GM19023 (cell line): ENCODE data around the gene SOCS2.
"Not testable (repeated sequence)": the region's sequence is repeated elsewhere in the genome, so short reads cannot be mapped to it uniquely, and the experiment has no call there.

Experiments used
- ATAC-seq: cut with Tn5 transposase; IDR thresholded peaks from one replicate; pipeline ENCODE4 v1.9.1; 2021; ENCODE audit warnings: mild to moderate bottlenecking, moderate library complexity; ENCODE audit not compliant: unreplicated experiment

Gene SOCS2

GRCh38 chr12:93592641-93593406 is 20.3 kb downstream of the SOCS2 start:
- ATAC-seq, result no peak

GRCh38 chr12:93593843-93594242 is 21.4 kb downstream of the SOCS2 start:
- ATAC-seq, result no peak

- no peak for ATAC-seq
These were observed 22.4 kb downstream of the SOCS2 start for GRCh38 chr12:93594766-93595311.

- no peak for ATAC-seq
These were observed 22.9 kb downstream of the SOCS2 start for GRCh38 chr12:93595351-93595750.

- no peak for ATAC-seq
These were observed 25.1 kb downstream of the SOCS2 start for GRCh38 chr12:93597608-93598007.

GRCh38 chr12:93599192-93599591 is 26.7 kb downstream of the SOCS2 start:
- no peak for ATAC-seq

GRCh38 chr12:93601591-93601990 is 29.1 kb downstream of the SOCS2 start:
- ATAC-seq, result no peak

- no peak for ATAC-seq
These were observed 30.6 kb downstream of the SOCS2 start for GRCh38 chr12:93602897-93603668.

GRCh38 chr12:93603762-93604161 is 31.3 kb downstream of the SOCS2 start:
- no peak for ATAC-seq

GRCh38 chr12:93608313-93608712 is 35.8 kb downstream of the SOCS2 start:
- ATAC-seq, result no peak

- no peak for ATAC-seq
These were observed 37.1 kb downstream of the SOCS2 start for GRCh38 chr12:93609281-93610192.

GRCh38 chr12:93612776-93613175 is 40.3 kb downstream of the SOCS2 start:
- no peak for ATAC-seq

GRCh38 chr12:93614917-93615596 is 42.6 kb downstream of the SOCS2 start:
- ATAC-seq, result no peak

- ATAC-seq, result no peak
These were observed 44.2 kb downstream of the SOCS2 start for GRCh38 chr12:93616584-93617101.

- ATAC-seq, result no peak
These were observed 46.5 kb downstream of the SOCS2 start for GRCh38 chr12:93618891-93619410.

- no peak for ATAC-seq
These were observed 49.5 kb downstream of the SOCS2 start for GRCh38 chr12:93621986-93622385.

GRCh38 chr12:93622485-93622884 is 50.0 kb downstream of the SOCS2 start:
- no peak for ATAC-seq

GRCh38 chr12:93624595-93625294 is 52.3 kb downstream of the SOCS2 start:
- ATAC-seq, result peak; percentile 79

- ATAC-seq, result not testable (repeated sequence)
These were observed 52.8 kb downstream of the SOCS2 start for GRCh38 chr12:93625295-93625645.
